Measurements from ENCODE around the gene SIRPA.
A peak's percentile ranks its signal among the peaks of the same experiment; 100 is the strongest.

SIRPA gene

DNA sequence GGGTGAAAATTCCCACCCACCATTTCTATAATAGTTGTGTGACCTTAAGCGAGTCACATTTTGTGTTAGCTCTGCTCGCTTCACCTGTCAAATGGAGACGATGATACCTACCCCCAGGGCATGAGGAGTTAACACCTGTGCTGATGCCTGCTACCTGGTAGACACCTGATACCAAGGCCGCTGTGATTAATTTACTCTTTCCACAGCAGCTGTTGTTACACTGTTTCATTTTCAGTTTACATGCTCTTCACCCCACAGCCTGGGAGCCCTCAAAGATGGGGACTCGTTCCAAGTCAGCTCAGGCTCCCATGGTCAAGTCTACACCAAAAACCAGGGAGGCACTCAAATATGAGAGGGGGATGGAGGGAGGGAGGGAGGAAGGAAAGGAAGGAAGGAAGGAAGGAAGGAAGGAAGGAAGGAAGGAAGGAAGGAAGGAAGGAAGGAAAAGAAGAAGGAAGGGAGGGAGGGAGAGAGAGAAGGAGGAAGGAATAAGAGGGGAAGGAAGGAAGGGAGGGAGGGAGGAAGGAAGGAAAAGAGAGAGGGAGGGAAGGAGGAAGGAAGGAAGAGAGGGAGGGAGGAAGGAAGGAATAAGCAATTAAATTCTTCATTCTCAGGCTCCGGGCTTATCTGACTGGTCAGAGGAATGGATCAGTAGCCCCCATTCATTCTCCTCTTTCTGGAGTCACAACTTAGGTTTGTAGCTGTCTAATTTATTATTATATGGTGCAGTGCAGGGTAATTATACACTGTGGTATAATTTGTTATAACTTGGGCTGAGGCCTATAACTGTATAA is 57.7 kb downstream of the SIRPA start:
- no peak for DNase-seq

DNA sequence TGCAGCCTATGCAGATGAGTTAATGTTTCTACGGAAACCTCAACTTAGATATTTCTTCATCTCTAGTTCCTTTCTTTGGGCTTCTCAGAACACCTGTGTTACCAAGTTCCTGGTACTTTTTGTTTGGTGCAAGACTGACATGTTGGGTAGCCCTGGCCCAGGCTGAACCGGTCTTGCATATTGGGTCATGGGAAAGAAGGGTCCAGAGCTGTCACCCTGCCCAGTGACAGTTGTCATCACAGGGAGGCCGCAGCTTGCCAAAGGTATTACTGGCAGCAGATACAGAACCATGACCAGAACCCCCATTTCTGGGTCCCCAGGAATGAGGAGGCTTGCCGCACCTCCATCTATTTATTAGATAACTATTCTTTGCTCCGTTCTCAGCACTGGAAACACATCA is 58.4 kb downstream of the SIRPA start:
- DNase-seq, result no peak

DNA sequence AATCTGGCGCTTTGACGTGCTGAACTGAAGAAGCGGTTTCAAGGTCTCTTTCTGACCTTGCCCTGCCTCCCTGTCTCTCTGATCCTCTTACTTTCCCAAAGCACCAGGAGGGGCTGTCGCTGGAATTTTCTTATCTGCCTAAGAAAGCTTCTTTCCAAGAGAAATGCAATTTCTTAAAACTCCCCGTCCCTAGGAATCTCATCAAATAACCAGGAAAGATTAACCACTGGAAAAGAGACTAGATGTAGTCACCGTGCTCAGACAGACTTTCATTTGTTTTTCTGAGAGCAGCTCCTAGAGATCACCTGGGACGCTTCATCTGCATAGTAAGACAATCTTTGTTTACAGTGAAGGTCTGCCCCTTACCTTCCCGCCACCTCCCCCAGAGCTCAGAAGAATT is 60.0 kb downstream of the SIRPA start:
- no peak for DNase-seq

DNA sequence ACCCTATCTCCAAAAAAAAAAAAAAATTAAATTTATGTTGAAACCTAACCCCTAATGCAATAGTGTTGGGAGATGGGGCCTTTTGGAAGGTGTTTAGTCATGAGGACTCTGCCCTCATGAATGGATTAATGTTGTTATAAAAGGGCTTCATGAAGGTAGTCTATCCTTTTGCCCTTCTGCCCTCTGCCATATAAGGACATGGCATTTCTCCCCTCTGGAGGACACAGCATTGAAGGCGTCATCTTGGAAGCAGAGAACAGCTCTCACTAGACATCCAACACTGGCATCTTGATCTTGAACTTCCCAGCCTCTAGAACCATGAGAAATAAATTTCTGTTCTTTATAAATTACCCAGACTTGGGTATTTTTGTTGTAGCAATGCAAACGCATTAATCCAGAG is 63.2 kb downstream of the SIRPA start:
- no peak for DNase-seq

DNA sequence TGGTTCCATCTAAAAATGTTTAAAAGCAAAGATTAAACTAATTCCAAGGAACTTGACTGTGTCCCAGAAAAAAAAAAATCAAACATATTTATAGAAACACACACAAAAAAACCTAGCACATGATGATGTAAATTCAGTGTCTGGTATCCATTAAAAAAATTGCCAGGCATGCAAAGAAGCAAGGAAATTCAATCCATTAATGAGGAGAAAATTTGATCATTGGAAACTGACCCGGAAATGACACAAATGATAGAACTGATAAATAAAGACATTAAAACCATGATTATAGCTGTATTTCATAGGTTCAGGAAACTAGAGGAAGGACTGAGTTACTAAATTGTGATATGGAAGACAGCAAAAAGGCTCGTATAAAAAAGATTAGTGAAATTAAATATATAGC is 63.9 kb downstream of the SIRPA start:
- no peak for DNase-seq

DNA sequence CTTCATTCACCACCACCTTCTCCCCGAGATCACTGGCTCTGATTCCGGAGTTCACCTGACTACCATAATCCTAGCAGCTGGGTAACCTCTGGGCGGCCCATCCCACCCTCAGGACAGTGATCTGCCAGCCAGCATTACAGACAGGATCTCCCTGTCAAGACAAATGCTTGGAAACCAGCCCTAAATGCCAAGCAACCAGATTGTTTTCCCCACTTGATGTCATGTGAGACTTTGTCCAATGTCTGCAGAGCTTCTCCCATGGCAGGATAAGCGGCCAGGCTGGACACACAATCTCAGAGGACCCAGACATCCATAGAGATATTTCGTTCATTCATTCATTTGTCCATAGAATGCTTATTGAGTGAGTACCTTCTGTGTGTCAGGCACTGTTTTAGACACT is 66.2 kb downstream of the SIRPA start:
- no peak for DNase-seq

DNA sequence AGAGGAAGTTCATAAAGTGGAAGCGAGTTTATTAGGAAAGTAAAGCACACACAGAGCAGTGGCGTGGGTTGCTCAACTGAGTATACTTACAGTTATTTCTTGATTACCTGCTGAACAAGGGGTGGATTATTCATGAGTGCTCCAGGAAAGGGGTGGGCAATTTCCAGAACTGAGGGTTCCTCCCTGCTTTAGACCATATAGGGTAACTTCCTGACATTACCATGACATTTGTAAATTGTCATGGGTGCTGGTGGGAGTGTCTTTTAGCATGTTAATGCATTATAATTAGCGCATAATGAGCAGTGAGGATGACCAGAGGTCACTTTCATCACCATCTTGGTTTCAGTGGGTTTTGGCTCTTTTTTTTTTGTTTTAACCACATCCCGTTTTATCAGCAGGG is 68.9 kb downstream of the SIRPA start:
- DNase-seq, result no peak

DNA sequence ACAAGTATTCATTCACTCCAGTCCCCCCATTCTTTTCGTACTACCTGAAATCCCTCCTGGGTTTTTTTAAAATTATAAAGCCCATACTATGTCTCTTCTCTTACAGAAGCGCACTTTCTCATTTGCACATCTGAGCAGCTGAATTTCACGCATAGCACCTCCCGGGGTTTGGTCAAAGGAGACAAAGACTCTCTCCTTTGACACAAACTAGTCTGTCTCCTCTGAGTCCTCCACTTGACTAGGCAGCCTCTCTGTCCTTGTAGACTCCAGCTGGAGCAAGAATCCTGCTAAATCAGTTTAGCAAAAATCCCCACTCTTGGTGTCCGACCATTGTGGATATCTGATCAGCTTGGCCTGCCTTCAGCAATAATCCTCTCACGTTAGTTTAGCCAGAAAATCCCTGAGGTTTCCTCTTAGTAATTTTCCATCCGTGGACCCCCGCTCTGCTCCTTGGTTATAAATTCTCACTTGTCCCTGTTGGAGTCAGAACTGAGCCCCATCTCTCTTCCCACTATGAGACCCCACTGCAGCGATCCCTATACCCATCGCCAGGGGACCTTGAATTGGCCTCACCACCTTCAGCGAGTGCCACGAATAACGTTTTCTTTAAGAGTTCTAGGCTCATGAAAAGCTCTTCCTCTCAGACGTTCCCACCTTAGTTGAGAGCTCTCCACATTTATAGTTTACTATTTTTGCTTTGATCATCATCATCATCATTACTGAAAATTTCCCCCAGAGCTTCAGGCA is 69.6 kb downstream of the SIRPA start:
- no peak for DNase-seq

DNA sequence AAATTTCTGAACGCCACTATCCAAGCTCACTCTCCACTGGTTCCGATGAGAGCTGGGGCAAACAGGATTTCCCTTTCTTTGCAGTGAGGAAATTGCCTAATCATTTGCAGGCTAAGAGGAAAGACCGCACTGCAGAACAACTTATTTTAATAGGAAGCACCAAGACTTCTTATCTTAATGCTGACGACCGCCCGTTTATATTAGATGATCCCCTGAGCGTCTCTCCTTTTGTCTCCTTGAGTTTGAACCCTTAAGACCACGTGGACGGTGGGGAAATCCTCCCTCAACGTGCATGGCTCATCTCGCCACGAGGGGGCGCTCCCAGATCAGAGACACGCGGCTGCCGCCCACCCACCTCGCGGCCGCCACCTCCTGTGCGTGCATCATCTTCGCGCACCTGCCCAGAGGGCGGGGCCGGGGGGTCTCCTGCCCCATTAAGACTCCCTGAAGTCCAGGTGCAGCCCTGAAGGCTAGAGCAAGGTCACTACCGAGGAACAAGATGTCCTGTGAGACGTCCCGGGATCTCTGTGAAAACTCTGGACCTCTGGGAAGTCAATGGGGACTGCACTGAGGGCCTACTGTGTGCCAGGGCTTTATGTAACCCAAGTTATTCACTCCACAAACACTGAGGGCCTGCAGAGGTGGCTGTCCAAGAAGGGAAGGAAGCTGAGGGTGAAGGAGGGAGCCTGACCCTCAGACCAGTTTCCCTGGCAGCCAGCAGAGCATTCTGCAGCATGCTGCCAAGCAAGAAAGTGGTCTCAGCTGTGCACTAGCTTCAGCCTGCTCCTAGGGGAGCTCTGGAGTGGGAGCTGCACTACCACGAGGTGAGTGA is 70.5 kb downstream of the SIRPA start:
- DNase-seq, result peak; percentile 39

DNA sequence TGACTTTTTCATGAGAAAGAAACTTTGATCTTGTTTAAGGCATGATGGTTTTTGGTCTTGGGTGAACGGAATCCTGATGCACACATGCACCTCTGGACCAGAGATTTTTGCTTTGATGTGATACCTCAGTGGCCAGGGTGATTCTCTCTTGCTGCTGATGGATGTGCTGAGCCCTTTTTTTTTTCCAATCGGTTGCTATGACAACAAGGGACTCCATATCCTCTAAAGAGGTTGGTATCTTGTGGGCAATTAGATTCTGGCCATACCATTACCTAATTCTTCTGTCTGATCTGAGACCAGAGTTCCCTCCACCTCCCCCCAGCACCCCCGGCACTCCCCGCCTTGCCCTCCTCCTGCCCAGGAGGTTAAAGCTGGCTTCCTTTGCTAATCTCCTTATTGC is 73.8 kb downstream of the SIRPA start:
- no peak for DNase-seq

DNA sequence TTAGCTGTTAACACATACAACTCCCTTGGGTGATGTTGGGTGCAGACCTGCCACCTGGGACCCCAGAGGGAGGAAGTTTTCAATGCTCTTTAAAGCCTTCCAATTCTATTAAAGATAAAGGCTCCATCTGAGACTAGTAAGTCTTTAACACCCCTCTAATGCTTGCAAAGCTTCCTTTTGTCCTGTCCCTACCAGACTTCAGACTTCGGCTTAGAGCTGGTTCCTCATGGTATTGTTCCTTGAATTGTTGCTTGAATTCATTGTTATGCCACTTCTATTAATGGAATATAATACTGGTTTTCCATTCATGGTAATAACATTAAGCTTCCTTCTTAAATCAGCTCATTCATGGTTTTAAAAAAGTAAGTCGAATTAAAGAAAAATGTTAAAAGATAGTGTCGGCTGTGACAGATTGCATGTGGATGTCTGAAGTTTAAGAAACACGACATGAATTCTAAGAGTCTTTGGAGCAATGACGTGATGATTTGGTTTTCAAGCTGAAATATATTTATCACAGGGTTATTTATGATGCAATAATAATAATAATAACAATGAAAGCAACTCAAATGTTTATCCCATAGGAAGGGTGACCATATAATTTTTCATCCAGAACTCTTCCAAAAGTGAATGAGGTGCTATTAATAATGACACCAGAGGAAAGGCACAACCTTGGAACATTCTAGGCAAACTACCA is 76.8 kb downstream of the SIRPA start:
- no peak for DNase-seq

DNA sequence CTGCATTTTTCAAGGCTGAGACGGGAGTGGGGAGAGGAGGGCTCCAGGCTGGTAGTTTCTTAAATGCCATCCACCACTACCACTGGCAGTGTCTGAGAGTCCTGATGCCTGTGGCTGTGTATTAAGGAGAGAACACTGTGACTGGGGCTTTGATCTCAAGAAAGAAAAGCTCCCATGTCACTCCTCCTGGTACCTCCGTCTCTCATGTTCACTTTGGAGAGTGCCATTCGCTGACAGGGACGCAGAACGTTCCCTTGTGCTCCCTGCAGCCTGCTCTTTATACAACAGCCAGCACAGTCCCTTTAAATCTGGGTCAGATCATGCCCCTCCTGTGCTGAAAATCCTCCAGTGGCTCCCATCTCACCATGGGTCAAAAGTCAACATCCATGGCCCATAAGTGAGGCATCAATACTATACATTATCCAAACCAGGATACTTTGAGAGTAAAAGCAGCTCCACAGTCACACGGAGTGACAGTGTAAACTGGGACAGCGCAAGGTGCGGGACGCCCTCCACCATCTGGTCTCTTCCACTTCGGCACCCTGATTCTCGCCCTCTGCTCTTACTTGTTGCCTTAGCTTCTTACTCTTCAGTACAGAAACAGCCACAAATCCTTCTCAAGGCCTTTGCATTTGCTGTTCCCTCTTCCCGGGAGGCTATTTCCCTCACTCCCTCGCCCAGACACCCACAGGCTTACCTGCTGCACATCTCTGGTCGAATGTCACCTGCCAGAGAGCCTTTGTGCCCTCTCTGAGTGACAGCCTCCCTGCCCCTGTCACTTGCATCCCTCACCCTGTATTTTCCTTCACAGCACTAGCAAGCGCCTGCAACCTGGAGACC is 78.6 kb downstream of the SIRPA start:
- DNase-seq, result no peak

DNA sequence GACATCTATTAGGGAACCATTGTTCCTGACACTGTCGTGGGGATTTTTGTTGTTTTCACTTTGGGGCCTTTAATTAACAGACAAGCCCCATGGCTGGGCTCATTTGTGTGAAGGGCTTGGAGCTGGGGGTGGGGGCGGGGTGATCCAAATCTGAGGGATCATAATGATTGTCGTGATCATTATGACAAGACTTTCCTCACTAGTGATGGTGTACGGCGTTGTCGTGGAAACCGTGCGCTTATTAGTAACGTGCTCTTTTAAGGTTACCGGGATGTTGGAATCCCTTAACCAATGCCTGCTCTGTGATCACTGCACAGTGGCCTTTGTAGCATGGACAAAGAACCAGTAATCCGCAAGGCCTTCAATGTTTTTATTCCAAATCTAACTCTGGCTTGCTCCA is 80.1 kb downstream of the SIRPA start:
- no peak for DNase-seq

DNA sequence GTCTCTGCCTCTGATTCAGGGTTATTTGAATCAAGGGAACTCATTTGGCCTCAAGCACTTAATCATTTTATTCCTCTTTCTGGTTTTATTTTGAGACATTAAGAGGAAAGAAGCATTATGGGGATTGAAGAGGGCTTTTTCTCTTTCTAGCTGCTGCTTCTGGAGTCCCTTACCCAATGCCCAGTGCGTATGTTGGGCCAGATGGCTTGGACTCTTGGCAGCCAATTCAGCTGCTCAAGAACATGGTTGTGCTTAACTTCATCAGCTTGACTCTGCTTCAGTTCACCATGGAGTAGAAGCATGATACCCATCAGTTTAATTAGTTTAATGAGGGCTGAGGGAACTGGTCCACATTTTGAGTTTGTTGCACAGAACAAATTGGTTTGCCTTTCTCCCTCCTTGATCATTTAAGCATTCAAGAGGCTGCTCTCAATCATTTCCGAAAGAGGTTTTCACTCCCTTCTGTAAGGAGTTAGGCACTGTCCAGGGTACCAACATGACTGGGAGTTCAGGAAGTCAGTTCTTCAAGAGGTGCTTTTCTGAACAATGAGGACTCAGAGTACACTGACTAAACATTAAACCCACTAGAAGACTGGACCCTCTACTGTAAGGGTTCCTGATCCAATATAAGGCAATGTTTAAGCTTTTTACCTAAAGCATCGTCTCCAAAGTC is 84.0 kb downstream of the SIRPA start:
- DNase-seq, result no peak

DNA sequence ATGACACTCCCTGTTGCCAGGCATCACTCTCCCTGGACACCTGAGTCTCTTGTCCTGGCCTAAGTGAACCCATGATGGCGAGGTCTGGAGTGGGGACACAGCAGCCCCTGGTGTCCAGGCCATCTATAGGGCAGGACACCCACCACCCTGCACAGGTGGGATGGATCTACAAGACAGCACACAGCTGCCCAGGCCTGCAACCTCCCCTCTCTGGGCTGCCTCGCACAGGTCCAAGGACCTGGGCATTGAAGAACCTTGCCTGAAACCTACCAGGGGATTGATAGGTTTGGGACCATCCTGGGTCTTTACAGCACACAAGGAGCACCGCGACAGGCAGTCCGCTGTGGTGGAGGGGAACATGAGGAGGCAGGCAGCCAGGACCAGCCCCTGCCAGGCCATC is 87.5 kb downstream of the SIRPA start:
- DNase-seq, result no peak

DNA sequence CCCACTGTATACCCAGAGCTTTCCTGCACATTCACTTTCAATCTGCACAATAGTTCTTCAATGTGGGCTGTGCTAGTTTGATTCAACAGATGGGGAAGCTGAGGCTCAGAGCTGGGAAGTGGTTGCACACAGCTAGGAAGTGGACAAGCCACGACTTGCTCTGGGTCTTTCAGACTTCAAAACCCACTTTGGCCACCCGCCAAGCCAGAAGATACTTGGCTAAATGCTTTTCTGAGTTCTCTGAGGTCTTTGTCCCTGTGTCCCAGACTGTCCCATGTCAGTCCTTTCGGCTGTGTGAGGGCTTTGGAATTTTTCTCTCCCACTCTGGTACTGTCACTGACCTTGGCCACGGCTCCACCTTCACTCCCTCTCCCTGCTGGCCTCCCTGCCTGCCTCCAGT is 88.1 kb downstream of the SIRPA start:
- DNase-seq, result no peak

DNA sequence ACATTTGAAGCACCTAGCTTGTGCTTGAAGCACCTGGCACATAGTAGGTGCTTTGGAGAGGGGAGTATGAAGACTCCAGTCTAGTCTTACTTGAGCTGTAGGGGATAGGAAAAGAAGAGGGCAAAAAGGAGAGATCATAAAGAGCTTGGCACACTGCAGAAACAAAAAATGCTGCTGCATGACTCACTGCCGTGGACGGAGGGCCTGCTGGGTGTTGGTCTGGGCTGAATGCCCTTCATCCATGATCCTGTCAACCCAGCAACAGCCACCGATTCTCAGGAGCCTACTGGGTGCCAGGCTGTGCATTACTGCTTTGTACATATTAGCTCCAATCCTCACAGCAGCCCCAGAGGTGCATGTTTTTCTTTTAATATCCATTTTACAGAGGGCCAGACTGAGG is 92.6 kb downstream of the SIRPA start:
- DNase-seq, result no peak
